ENCODE measurements around the gene ANKRD31.

Gene ANKRD31

DNA sequence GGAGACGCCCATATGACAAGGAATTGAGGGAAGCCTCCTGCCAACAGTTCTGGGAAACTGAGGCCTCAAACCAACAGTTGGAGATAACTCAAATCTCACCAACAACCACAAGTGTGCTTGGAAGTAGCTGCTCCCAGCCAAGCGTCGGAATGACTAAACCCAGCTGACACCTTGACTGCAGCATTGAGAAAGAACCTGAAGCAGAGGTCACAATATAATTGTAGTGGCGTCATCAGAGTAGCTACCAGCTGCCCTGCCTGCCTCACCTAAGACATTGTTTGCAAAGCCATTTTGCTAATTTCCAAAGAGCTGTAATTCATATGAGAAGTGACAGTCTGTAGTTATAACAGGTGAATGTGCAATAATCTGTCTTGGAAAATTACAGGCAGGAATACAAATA, 40.8 kb upstream of the ANKRD31 start (continued):
- TF ChIP-seq, protein P1, sequence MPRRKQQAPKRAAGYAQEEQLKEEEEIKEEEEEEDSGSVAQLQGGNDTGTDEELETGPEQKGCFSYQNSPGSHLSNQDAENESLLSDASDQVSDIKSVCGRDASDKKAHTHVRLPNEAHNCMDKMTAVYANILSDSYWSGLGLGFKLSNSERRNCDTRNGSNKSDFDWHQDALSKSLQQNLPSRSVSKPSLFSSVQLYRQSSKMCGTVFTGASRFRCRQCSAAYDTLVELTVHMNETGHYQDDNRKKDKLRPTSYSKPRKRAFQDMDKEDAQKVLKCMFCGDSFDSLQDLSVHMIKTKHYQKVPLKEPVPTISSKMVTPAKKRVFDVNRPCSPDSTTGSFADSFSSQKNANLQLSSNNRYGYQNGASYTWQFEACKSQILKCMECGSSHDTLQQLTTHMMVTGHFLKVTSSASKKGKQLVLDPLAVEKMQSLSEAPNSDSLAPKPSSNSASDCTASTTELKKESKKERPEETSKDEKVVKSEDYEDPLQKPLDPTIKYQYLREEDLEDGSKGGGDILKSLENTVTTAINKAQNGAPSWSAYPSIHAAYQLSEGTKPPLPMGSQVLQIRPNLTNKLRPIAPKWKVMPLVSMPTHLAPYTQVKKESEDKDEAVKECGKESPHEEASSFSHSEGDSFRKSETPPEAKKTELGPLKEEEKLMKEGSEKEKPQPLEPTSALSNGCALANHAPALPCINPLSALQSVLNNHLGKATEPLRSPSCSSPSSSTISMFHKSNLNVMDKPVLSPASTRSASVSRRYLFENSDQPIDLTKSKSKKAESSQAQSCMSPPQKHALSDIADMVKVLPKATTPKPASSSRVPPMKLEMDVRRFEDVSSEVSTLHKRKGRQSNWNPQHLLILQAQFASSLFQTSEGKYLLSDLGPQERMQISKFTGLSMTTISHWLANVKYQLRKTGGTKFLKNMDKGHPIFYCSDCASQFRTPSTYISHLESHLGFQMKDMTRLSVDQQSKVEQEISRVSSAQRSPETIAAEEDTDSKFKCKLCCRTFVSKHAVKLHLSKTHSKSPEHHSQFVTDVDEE (CRISPR knock-in tag; IDR thresholded peaks at IDR 0.05): no peak
- TF ChIP-seq ARNTL (CRISPR knock-in tag; IDR thresholded peaks at IDR 0.05; ENCODE audit: borderline replicate concordance, low read depth): no peak
- TF ChIP-seq PPARA (CRISPR knock-in tag; IDR thresholded peaks at IDR 0.05; ENCODE audit: borderline replicate concordance): no peak

- TF ChIP-seq, protein P2, sequence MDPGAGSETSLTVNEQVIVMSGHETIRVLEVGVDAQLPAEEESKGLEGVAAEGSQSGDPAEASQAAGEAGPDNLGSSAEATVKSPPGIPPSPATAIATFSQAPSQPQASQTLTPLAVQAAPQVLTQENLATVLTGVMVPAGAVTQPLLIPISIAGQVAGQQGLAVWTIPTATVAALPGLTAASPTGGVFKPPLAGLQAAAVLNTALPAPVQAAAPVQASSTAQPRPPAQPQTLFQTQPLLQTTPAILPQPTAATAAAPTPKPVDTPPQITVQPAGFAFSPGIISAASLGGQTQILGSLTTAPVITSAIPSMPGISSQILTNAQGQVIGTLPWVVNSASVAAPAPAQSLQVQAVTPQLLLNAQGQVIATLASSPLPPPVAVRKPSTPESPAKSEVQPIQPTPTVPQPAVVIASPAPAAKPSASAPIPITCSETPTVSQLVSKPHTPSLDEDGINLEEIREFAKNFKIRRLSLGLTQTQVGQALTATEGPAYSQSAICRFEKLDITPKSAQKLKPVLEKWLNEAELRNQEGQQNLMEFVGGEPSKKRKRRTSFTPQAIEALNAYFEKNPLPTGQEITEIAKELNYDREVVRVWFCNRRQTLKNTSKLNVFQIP (CRISPR knock-in tag; IDR thresholded peaks at IDR 0.05; ENCODE audit: borderline replicate concordance, low read depth): no peak
- TF ChIP-seq RARB (CRISPR knock-in tag; IDR thresholded peaks at IDR 0.05) (no peak), TOX (CRISPR knock-in tag; IDR thresholded peaks at IDR 0.05; ENCODE audit: borderline replicate concordance) (no peak), ARNTL (CRISPR knock-in tag; IDR thresholded peaks at IDR 0.05; ENCODE audit: borderline replicate concordance, low read depth) (no peak), GLIS3 (CRISPR knock-in tag; IDR thresholded peaks at IDR 0.05) (no peak), BACH2 (CRISPR knock-in tag; IDR thresholded peaks at IDR 0.05; ENCODE audit: borderline replicate concordance) (no peak), PPARA (CRISPR knock-in tag; IDR thresholded peaks at IDR 0.05; ENCODE audit: borderline replicate concordance) (no peak), ZFP3 (CRISPR knock-in tag; IDR thresholded peaks at IDR 0.05) (no peak), SNAI2 (CRISPR knock-in tag; IDR thresholded peaks at IDR 0.05) (no peak), ZNF70 (CRISPR knock-in tag; IDR thresholded peaks at IDR 0.05) (no peak), ZNF8 (CRISPR knock-in tag; IDR thresholded peaks at IDR 0.05) (no peak), ZNF565 (CRISPR knock-in tag; conservative IDR thresholded peaks at IDR 0.05; ENCODE audit: low read depth) (no peak), ESRRG (CRISPR knock-in tag; IDR thresholded peaks at IDR 0.05) (no peak), TCF4 (CRISPR knock-in tag; IDR thresholded peaks at IDR 0.05; ENCODE audit: borderline replicate concordance) (no peak)
- TF ChIP-seq, protein P1 (CRISPR knock-in tag; IDR thresholded peaks at IDR 0.05): no peak
- TF ChIP-seq, protein P3, sequence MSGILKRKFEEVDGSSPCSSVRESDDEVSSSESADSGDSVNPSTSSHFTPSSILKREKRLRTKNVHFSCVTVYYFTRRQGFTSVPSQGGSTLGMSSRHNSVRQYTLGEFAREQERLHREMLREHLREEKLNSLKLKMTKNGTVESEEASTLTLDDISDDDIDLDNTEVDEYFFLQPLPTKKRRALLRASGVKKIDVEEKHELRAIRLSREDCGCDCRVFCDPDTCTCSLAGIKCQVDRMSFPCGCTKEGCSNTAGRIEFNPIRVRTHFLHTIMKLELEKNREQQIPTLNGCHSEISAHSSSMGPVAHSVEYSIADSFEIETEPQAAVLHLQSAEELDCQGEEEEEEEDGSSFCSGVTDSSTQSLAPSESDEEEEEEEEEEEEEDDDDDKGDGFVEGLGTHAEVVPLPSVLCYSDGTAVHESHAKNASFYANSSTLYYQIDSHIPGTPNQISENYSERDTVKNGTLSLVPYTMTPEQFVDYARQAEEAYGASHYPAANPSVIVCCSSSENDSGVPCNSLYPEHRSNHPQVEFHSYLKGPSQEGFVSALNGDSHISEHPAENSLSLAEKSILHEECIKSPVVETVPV (CRISPR knock-in tag; IDR thresholded peaks at IDR 0.05): no peak
Measured at GRCh38 chr5:75275756-75276155, 39.1 kb upstream of the ANKRD31 start.

DNA sequence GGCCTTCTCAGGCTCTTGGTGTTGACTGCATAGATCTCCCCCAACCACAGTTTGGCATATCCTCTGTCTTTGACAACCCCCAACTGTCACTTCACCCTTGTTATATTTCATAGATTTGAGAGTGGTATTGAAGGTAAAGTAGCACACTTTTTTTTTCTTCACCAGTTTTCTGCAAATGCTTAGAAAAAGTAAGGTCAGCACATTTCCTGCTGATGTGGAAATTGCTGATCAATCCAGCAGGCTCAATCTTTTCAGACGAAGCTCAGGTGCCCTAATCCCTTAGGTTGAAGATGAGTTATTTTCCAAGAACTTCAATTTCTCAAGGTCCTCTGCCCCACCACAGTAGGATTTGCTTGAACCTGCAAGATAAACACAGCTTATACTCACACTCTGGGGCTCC, 38.5 kb upstream of the ANKRD31 start:
- no peak for ATAC-seq
- TF ChIP-seq ZNF565 (CRISPR knock-in tag; conservative IDR thresholded peaks at IDR 0.05; ENCODE audit: low read depth): no peak
- TF ChIP-seq ARNTL (CRISPR knock-in tag; IDR thresholded peaks at IDR 0.05; ENCODE audit: borderline replicate concordance, low read depth): no peak
- no peak for TF ChIP-seq ZFP3 (CRISPR knock-in tag; IDR thresholded peaks at IDR 0.05)
- no peak for TF ChIP-seq PATZ1 (CRISPR knock-in tag; IDR thresholded peaks at IDR 0.05; ENCODE audit: borderline replicate concordance)
- TF ChIP-seq SNAI2 (CRISPR knock-in tag; IDR thresholded peaks at IDR 0.05): no peak
- TF ChIP-seq GLIS3 (CRISPR knock-in tag; IDR thresholded peaks at IDR 0.05): no peak
- TF ChIP-seq TCF4 (CRISPR knock-in tag; IDR thresholded peaks at IDR 0.05; ENCODE audit: borderline replicate concordance): no peak
- no peak for TF ChIP-seq TOX (CRISPR knock-in tag; IDR thresholded peaks at IDR 0.05; ENCODE audit: borderline replicate concordance)
- TF ChIP-seq, protein P1 (CRISPR knock-in tag; IDR thresholded peaks at IDR 0.05): no peak
- no peak for TF ChIP-seq ISL1 (CRISPR knock-in tag; IDR thresholded peaks at IDR 0.05)
- TF ChIP-seq, protein P2 (CRISPR knock-in tag; IDR thresholded peaks at IDR 0.05; ENCODE audit: borderline replicate concordance, low read depth): no peak
- no peak for TF ChIP-seq ZNF70 (CRISPR knock-in tag; IDR thresholded peaks at IDR 0.05)
- no peak for TF ChIP-seq OSR1 (CRISPR knock-in tag; IDR thresholded peaks at IDR 0.05)

More at GRCh38 chr5:75275756-75276155, 39.1 kb upstream of the ANKRD31 start:
- no peak for ATAC-seq
